ENCODE results near the gene PLCB1. TPM values are rescaled to one million over a fixed set of nuclear protein-coding genes. Genes with fewer than 3 reads are reported as not detected.

The PLCB1 gene
- polyA plus RNA-seq, 1 donor (not counting 4 experiments of a cell fraction or from before 2014, with no cell fraction given), result 0.37 TPM

GRCh38 chr20:8581446-8582183 is 449.5 kb downstream of the PLCB1 start:
- Histone ChIP-seq H4K20me1 (ENCODE audit: control insufficient read depth, extremely low read depth, insufficient read depth, low read length) (no peaks in the 10 kb centered on the region), H3K79me2 (ENCODE audit: control insufficient read depth, insufficient read depth, low read length) (no peaks in the 10 kb centered on the region), H3K9ac (ENCODE audit: control insufficient read depth, extremely low read depth, insufficient read depth, low read length) (no peak overlapping the region), H3K27me3 (ENCODE audit: control insufficient read depth, extremely low read depth, insufficient read depth, low read length) (no peaks in the 10 kb centered on the region), H3K9me3 (ENCODE audit: control insufficient read depth, low read depth, low read length) (peaks cover 2% of the 10 kb centered on the region), H3K27ac (ENCODE audit: control insufficient read depth, insufficient read depth, low read length) (no peak overlapping the region), H3K9me1 (ENCODE audit: control insufficient read depth, extremely low read depth, insufficient read depth, low read length) (no peaks in the 10 kb centered on the region), H3K4me3 (ENCODE audit: control insufficient read depth in 2 of 3, extremely low read depth in 1 of 3, insufficient read depth in 2 of 3, low read depth in 1 of 3, low read length in 3 of 3) (no peak overlapping the region), H2AFZ (ENCODE audit: control insufficient read depth, low read length) (no peak overlapping the region), H3K36me3 (ENCODE audit: control insufficient read depth in 2 of 2, extremely low read depth in 1 of 2, insufficient read depth in 2 of 2, low read length in 2 of 2) (no peaks in the 10 kb centered on the region), H3K4me2 (ENCODE audit: control insufficient read depth, extremely low read depth, insufficient read depth, low read depth, low read length) (no peak overlapping the region), H3K4me1 (ENCODE audit: control insufficient read depth, extremely low read depth, insufficient read depth, low read length) (no peaks in the 10 kb centered on the region)
- dilution Hi-C loops (cut with MboI; ENCODE audit: extremely low pct_ligation_motif_present, low sequenced_read_pairs), result no loop called here
- no peak for TF ChIP-seq EZH2 (IDR thresholded peaks at IDR 0.05; ENCODE audit: low read length)
- TF ChIP-seq, protein P1, sequence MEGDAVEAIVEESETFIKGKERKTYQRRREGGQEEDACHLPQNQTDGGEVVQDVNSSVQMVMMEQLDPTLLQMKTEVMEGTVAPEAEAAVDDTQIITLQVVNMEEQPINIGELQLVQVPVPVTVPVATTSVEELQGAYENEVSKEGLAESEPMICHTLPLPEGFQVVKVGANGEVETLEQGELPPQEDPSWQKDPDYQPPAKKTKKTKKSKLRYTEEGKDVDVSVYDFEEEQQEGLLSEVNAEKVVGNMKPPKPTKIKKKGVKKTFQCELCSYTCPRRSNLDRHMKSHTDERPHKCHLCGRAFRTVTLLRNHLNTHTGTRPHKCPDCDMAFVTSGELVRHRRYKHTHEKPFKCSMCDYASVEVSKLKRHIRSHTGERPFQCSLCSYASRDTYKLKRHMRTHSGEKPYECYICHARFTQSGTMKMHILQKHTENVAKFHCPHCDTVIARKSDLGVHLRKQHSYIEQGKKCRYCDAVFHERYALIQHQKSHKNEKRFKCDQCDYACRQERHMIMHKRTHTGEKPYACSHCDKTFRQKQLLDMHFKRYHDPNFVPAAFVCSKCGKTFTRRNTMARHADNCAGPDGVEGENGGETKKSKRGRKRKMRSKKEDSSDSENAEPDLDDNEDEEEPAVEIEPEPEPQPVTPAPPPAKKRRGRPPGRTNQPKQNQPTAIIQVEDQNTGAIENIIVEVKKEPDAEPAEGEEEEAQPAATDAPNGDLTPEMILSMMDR (optimal IDR thresholded peaks at IDR 0.05 in 1 of 3, IDR thresholded peaks at IDR 0.05 in 1 of 3, conservative IDR thresholded peaks at IDR 0.05 in 1 of 3; ENCODE audit: extremely low read depth in 1 of 3, insufficient read depth in 2 of 3, low read length in 3 of 3), result no peak
- FAIRE-seq (no peak), DNase-seq (ENCODE audit: low read depth, low spot score) (no peak)

DNA sequence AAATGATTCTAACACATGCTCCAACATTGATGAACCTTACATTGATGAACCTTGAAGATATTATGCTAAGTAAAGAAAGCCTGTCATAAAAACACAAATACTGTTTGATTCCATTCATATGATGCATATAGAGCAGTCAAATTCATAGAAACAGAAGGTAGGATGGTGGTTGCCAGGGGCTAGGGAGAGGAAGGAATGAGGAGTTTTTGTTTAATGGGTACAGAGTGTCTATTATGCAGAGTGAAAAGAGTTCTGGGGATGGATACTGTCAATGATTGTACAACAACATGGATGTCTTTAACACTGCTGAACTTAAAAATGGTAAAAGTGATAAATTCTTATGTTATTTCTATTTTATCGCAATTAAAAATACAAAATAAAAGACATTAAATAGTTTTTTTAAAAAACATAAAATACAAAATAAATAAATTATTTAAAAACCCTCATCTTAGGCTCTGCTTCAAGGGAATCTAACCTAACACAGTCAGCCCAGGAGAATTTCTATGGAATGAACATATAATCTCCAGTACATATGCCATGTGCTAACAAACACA is 451.0 kb downstream of the PLCB1 start:
- FAIRE-seq, result no peak
- no peak overlapping the region for H3K4me2 ChIP-seq (ENCODE audit: control insufficient read depth, extremely low read depth, insufficient read depth, low read depth, low read length)
- no peaks in the 10 kb centered on the region for H3K9me1 ChIP-seq (ENCODE audit: control insufficient read depth, extremely low read depth, insufficient read depth, low read length)
- H2AFZ ChIP-seq (ENCODE audit: control insufficient read depth, low read length), result no peak overlapping the region
- dilution Hi-C loops (cut with MboI; ENCODE audit: extremely low pct_ligation_motif_present, low sequenced_read_pairs), result no loop called here
- H3K27ac ChIP-seq (ENCODE audit: control insufficient read depth, insufficient read depth, low read length), result no peak overlapping the region
- DNase-seq (ENCODE audit: low read depth, low spot score), result no peak
- peaks cover 2% of the 10 kb centered on the region for H3K9me3 ChIP-seq (ENCODE audit: control insufficient read depth, low read depth, low read length)
- H3K27me3 ChIP-seq (ENCODE audit: control insufficient read depth, extremely low read depth, insufficient read depth, low read length), result no peaks in the 10 kb centered on the region
- H3K36me3 ChIP-seq (ENCODE audit: control insufficient read depth in 2 of 2, extremely low read depth in 1 of 2, insufficient read depth in 2 of 2, low read length in 2 of 2), result no peaks in the 10 kb centered on the region
- H3K4me3 ChIP-seq (ENCODE audit: control insufficient read depth in 2 of 3, extremely low read depth in 1 of 3, insufficient read depth in 2 of 3, low read depth in 1 of 3, low read length in 3 of 3), result no peak overlapping the region
- H3K9ac ChIP-seq (ENCODE audit: control insufficient read depth, extremely low read depth, insufficient read depth, low read length), result no peak overlapping the region
- H3K4me1 ChIP-seq (ENCODE audit: control insufficient read depth, extremely low read depth, insufficient read depth, low read length), result no peaks in the 10 kb centered on the region
- no peaks in the 10 kb centered on the region for H4K20me1 ChIP-seq (ENCODE audit: control insufficient read depth, extremely low read depth, insufficient read depth, low read length)
- H3K79me2 ChIP-seq (ENCODE audit: control insufficient read depth, insufficient read depth, low read length), result no peaks in the 10 kb centered on the region
- TF ChIP-seq EZH2 (IDR thresholded peaks at IDR 0.05; ENCODE audit: low read length), result no peak
- TF ChIP-seq, protein P1 (optimal IDR thresholded peaks at IDR 0.05 in 1 of 3, IDR thresholded peaks at IDR 0.05 in 1 of 3, conservative IDR thresholded peaks at IDR 0.05 in 1 of 3; ENCODE audit: extremely low read depth in 1 of 3, insufficient read depth in 2 of 3, low read length in 3 of 3), result no peak

Measured in keratinocyte (primary cell).